ENCODE measurements around the gene ARHGEF17. TPM values are rescaled to one million over a fixed set of nuclear protein-coding genes. Genes with fewer than 3 reads are reported as not detected.

ARHGEF17 gene
- total RNA-seq, 6 experiments from 2014 or later: 4.6 to 7.3 (median 5.4) TPM

DNA sequence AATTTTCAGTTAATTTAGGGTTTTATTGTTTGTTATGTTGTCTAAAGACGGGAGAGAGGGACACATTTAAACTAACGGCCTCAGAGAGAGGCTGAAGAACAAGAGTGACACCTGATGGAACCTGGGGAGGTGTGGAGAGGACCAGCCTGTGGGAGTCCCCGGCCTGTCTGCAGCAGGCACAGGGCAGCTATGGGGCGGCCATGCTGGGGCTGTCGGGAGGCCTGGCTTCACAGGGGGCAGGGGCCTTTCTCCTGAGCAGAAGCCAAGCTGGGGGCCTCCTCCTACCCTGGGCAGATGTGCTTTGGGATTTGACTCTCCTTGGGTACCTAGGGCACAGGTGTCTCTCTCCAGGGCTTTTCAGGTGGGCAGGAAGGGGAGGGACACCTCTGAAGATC is 90.1 kb downstream of the ARHGEF17 start:
- H3K27ac ChIP-seq: no peak overlapping the region
- H3K4me3 ChIP-seq: no peak overlapping the region
- no peaks in the 10 kb centered on the region for H3K27me3 ChIP-seq
- H3K4me1 ChIP-seq: no peaks in the 10 kb centered on the region
- no peak for TF ChIP-seq POLR2A (IDR thresholded peaks at IDR 0.05)
- TF ChIP-seq, protein P1, sequence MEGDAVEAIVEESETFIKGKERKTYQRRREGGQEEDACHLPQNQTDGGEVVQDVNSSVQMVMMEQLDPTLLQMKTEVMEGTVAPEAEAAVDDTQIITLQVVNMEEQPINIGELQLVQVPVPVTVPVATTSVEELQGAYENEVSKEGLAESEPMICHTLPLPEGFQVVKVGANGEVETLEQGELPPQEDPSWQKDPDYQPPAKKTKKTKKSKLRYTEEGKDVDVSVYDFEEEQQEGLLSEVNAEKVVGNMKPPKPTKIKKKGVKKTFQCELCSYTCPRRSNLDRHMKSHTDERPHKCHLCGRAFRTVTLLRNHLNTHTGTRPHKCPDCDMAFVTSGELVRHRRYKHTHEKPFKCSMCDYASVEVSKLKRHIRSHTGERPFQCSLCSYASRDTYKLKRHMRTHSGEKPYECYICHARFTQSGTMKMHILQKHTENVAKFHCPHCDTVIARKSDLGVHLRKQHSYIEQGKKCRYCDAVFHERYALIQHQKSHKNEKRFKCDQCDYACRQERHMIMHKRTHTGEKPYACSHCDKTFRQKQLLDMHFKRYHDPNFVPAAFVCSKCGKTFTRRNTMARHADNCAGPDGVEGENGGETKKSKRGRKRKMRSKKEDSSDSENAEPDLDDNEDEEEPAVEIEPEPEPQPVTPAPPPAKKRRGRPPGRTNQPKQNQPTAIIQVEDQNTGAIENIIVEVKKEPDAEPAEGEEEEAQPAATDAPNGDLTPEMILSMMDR (IDR thresholded peaks at IDR 0.05): no peak
- ATAC-seq (peak in 1 of 4 donors; percentile 13), DNase-seq (peak in 1 of 3 donors; percentile 29)
- intact Hi-C loops (cut with DNase I): no loop called here
- H3K36me3 ChIP-seq: no peaks in the 10 kb centered on the region
- WGBS (ENCODE audit: insufficient coverage, low coverage, low lambda C conversion rate, missing lambda C conversion rate): 54% methylated on average over 2 of the region's 5 CpGs
- H3K9me3 ChIP-seq: no peaks in the 10 kb centered on the region

DNA sequence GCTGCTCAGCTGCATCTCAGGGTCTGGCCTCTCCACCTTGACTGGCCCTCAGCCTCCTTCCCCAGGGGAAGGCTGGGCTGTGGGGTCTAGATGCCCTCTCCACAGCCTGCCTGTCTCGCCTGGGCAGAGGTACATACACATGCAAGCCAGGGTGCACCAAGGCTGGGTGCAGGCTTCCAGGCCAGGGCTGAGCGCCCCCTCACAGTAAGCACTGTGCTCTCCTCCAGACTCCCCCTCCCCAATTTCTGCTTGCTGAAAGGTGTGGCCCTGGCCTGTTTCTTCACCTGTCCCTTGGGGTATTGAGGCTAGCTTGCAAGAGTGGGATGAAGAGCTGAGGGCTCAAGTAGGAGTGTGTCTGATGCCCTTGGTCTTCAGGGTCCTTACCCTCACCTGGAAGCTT is 90.6 kb downstream of the ARHGEF17 start:
- H3K27me3 ChIP-seq: no peaks in the 10 kb centered on the region
- TF ChIP-seq, protein P1 (IDR thresholded peaks at IDR 0.05): no peak
- TF ChIP-seq POLR2A (IDR thresholded peaks at IDR 0.05): no peak
- ATAC-seq (no peak), DNase-seq (peak in 1 of 3 donors; percentile 47)
- H3K27ac ChIP-seq: no peak overlapping the region
- intact Hi-C loops (cut with DNase I): no loop called here
- no peaks in the 10 kb centered on the region for H3K36me3 ChIP-seq
- no peak overlapping the region for H3K4me3 ChIP-seq
- WGBS (ENCODE audit: insufficient coverage, low coverage, low lambda C conversion rate, missing lambda C conversion rate): no CpG with 5 or more reads among the region's 2 CpGs
- H3K4me1 ChIP-seq: peaks cover 0 to 1% (median 0%) of the 10 kb centered on the region in 4 donors
- H3K9me3 ChIP-seq: no peaks in the 10 kb centered on the region

GRCh38 chr11:73399159-73399590 is 91.1 kb downstream of the ARHGEF17 start:
- no peak for TF ChIP-seq POLR2A (IDR thresholded peaks at IDR 0.05)
- TF ChIP-seq, protein P1 (IDR thresholded peaks at IDR 0.05): no peak
- no peaks in the 10 kb centered on the region for H3K9me3 ChIP-seq
- intact Hi-C loops (cut with DNase I): no loop called here
- WGBS (ENCODE audit: insufficient coverage, low coverage, low lambda C conversion rate, missing lambda C conversion rate): 78% methylated on average over 5 of the region's 6 CpGs
- H3K4me3 ChIP-seq: no peak overlapping the region
- ATAC-seq: no peak
- H3K27me3 ChIP-seq: no peaks in the 10 kb centered on the region
- peak in 1 of 3 donors; percentile 42 for DNase-seq
- peaks cover 0 to 3% (median 0%) of the 10 kb centered on the region in 4 donors for H3K4me1 ChIP-seq
- no peak overlapping the region for H3K27ac ChIP-seq
- no peaks in the 10 kb centered on the region for H3K36me3 ChIP-seq

DNA sequence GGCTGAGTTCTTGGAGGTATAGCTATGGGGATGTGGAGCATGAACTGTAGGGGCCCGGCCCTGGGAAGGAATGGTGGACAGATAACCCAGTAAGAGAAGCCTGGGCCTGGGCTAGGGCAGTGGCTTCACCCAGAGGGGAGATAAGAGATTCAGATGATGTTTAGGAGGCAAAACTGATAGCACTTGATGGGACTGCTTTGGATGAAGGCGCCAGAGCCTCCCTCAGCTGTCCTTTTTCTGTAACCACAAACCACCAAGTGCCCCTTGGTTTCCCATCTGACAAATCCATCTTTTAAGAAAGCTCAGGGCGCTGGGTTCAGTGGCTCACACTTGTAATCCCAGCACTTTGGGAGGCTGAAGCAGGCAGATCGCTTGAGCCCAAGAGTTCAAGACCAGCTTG is 91.6 kb downstream of the ARHGEF17 start:
- peak in 1 of 3 donors; percentile 11 for DNase-seq
- Histone ChIP-seq H3K4me1 (peaks cover 0 to 3% (median 0%) of the 10 kb centered on the region in 4 donors), H3K9me3 (no peaks in the 10 kb centered on the region), H3K27ac (no peak overlapping the region), H3K27me3 (no peaks in the 10 kb centered on the region), H3K4me3 (no peak overlapping the region), H3K36me3 (no peaks in the 10 kb centered on the region)
- TF ChIP-seq, protein P1 (IDR thresholded peaks at IDR 0.05): no peak
- TF ChIP-seq POLR2A (IDR thresholded peaks at IDR 0.05): no peak
- ATAC-seq: no peak
- WGBS (ENCODE audit: insufficient coverage, low coverage, low lambda C conversion rate, missing lambda C conversion rate): 79% methylated on average over 3 of the region's 4 CpGs
- intact Hi-C loops (cut with DNase I): loop anchor here in 1 of 2 donors (10.0 kb wide), 1 partner anchor 255 kb away; no protein-coding TSS in a partner anchor

All from right lobe of liver (tissue), 6 donors.